ENCODE data around the gene PRR33. TPM values are rescaled to one million over a fixed set of nuclear protein-coding genes. Genes with fewer than 3 reads are reported as not detected.

PRR33 gene
- total and polyA plus RNA-seq, 9 of the 15 experiments (the other 6 are each of a cell fraction or from before 2014, with no cell fraction given) = not detected

DNA sequence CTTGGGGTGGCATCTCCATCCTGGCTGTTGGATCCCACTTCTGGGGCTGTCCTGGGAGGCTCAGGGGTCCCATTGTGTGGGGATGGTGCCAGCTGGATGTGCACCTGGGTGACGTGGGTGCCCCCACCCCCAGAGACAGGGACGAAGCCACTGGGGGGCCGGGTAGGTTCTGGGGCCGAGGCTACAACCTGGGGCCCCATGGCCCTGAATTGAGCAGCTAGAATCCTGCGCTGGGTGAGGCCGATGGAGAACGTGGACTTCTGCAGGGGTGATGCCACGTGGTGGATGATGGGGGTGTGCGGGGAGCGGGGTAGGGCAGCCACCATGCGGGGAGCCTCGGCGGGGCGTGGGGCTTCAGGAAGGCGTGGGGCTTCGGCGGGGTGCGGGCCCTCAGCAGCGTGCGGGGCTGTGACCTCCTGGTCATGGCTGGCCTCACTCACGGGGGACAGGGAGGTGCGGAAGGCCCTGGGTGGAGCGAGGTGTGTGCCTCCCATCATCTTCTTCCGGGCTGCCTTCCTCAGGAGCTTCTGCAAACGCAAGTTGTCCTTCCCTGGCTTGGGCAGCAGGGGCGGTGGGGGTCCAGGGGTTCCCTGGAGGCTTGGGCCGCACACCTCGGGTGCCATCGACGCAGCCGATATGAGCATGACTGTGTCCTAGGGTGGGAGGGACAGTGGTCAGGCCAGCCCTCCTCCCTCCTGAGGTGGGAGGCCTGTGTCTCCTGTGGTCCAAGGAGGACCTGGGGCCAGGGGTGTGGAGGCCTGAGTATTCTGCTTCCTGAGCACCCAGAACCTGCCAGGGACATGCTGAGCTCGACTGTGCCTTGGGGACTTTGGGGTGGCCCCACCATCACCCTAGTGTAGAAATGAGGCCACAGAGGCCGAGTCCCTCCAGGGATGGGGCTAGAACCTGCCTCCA is 1.5 kb downstream of the PRR33 start:
- H2AFZ ChIP-seq (ENCODE audit: low read depth, low read length) = no peak overlapping the region
- FAIRE-seq = no peak
- H3K9ac ChIP-seq (ENCODE audit: insufficient read depth in 1 of 2, low read depth in 2 of 2, low read length in 2 of 2) = no peak overlapping the region
- no TSS peak for BruUV-seq (replicated peaks)
- H3K27ac ChIP-seq (ENCODE audit: extremely low read depth, low read depth, low read length) = no peak overlapping the region
- DNase-seq (ENCODE audit: extremely low read depth in 1 of 4, low spot score in 3 of 4) = peak in 1 of 4 experiments; percentile 9
- no peaks in the 10 kb centered on the region for H3K9me3 ChIP-seq (replicated peaks; ENCODE audit: control insufficient read depth, insufficient read depth, low read depth, low read length)
- ChIA-PET CTCF (ENCODE audit: low intra/inter-chr PET ratio) (no interaction called here), POLR2A (interaction anchor here (1.2 kb wide), 1 partner anchor 41 kb away, joined by 4 read pairs; no protein-coding TSS in a partner anchor)
- H3K27me3 ChIP-seq (ENCODE audit: control insufficient read depth in 2 of 2, insufficient read depth in 2 of 2, low read length in 2 of 2) = peaks cover 8 to 45% of the 10 kb centered on the region in 2 experiments; a peak in 4 of 5 replicates
- no peaks in the 10 kb centered on the region for H3K79me2 ChIP-seq (ENCODE audit: control insufficient read depth, insufficient read depth, low read length)
- WGBS (ENCODE audit: insufficient coverage, low coverage, missing lambda C conversion rate) = 1% methylated on average over 28 of the region's 33 CpGs
- in situ Hi-C loops (cut with MboI) (no loop called here), intact Hi-C loops (cut with micrococcal nuclease) (no loop called here)
- H4K20me1 ChIP-seq (replicated peaks; ENCODE audit: control insufficient read depth, insufficient read depth, low read length) = peaks cover 1% of the 10 kb centered on the region
- H3K4me1 ChIP-seq (replicated peaks in 1 of 2; ENCODE audit: control insufficient read depth in 2 of 2, insufficient read depth in 2 of 2, low read length in 2 of 2) = peaks cover 0 to 9% of the 10 kb centered on the region in 2 experiments; a peak in 1 of 5 replicates
- no peaks in the 10 kb centered on the region for H3K36me3 ChIP-seq (ENCODE audit: control insufficient read depth, insufficient read depth, low read length)
- H3K4me3 ChIP-seq = no peak overlapping the region
- H3K4me2 ChIP-seq (ENCODE audit: insufficient read depth, low read length) = no peak overlapping the region
- no peaks in the 10 kb centered on the region for H3K9me1 ChIP-seq (ENCODE audit: control insufficient read depth, insufficient read depth, low read length)
- ATAC-seq = peak; percentile 28
- TF ChIP-seq ILF3 (IDR thresholded peaks at IDR 0.05; ENCODE audit: borderline replicate concordance) = no peak
- no peak for TF ChIP-seq FOXJ3 (CRISPR knock-in tag; IDR thresholded peaks at IDR 0.05)
- TF ChIP-seq SAFB2 (IDR thresholded peaks at IDR 0.05; ENCODE audit: borderline replicate concordance, low read depth, low read length, severe bottlenecking) = no peak
- TF ChIP-seq, protein P1, sequence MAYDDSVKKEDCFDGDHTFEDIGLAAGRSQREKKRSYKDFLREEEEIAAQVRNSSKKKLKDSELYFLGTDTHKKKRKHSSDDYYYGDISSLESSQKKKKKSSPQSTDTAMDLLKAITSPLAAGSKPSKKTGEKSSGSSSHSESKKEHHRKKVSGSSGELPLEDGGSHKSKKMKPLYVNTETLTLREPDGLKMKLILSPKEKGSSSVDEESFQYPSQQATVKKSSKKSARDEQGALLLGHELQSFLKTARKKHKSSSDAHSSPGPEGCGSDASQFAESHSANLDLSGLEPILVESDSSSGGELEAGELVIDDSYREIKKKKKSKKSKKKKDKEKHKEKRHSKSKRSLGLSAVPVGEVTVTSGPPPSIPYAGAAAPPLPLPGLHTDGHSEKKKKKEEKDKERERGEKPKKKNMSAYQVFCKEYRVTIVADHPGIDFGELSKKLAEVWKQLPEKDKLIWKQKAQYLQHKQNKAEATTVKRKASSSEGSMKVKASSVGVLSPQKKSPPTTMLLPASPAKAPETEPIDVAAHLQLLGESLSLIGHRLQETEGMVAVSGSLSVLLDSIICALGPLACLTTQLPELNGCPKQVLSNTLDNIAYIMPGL (CRISPR knock-in tag; IDR thresholded peaks at IDR 0.05) = no peak
- no peak for TF ChIP-seq FOXP1 (CRISPR knock-in tag; IDR thresholded peaks at IDR 0.05)
- no peak for TF ChIP-seq NCOR1 (IDR thresholded peaks at IDR 0.05)
- TF ChIP-seq PRDM10 (IDR thresholded peaks at IDR 0.05; ENCODE audit: partially characterized antibody) = no peak
- no peak for TF ChIP-seq PATZ1 (CRISPR knock-in tag; IDR thresholded peaks at IDR 0.05; ENCODE audit: borderline replicate concordance)
- TF ChIP-seq CHAMP1 (IDR thresholded peaks at IDR 0.05) = no peak
- no peak for TF ChIP-seq KAT2B (IDR thresholded peaks at IDR 0.05; ENCODE audit: low read depth, low read length)

Data from K562 (cell line).